Measurements from ENCODE around the gene DNASE1L2. TPM values are rescaled to one million over a fixed set of nuclear protein-coding genes. Genes with fewer than 3 reads are reported as not detected.
A peak's percentile ranks its signal among the peaks of the same experiment; 100 is the strongest.

DNASE1L2 gene
- total and polyA plus RNA-seq, 2 experiments from 2014 or later: 0.23 to 0.80 TPM

DNA sequence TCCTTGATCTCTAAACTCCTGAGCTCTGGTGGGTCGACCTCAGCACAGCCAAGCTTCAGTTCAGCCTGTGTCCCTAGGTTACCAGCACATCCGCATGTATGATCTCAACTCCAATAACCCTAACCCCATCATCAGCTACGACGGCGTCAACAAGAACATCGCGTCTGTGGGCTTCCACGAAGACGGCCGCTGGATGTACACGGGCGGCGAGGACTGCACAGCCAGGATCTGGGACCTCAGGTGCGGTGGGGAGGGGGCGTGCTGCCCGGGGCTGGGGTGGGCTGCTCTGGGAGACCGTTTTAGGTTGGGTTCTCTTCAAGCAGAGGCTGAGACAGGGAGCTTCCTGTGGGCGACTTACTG, 29.8 kb upstream of the DNASE1L2 start:
- Histone ChIP-seq H3K9me2 (replicated peaks; ENCODE audit: insufficient read depth) (no peaks in the 10 kb centered on the region), H3K79me2 (peaks cover 12% of the 10 kb centered on the region), H3K27me3 (no peaks in the 10 kb centered on the region), H3K4me2 (peak overlapping the region; percentile 97), H3K27ac (peak overlapping the region; percentile 99), H3K36me3 (replicated peaks; ENCODE audit: insufficient read depth, low read depth) (no peaks in the 10 kb centered on the region), H3K4me1 (ENCODE audit: insufficient read depth) (peaks cover 8% of the 10 kb centered on the region), H3K9me3 (ENCODE audit: low read depth) (no peaks in the 10 kb centered on the region), H3K4me3 (peak overlapping the region; percentile 97), H2AFZ (no peak overlapping the region), H4K20me1 (ENCODE audit: insufficient read depth, poor library complexity, severe bottlenecking) (no peaks in the 10 kb centered on the region)
- WGBS (ENCODE audit: low lambda C conversion rate, missing lambda C conversion rate): 92% methylated on average over 14 of the region's 18 CpGs
- no peak for DNase-seq (ENCODE audit: low spot score)
- TF ChIP-seq, protein P1, sequence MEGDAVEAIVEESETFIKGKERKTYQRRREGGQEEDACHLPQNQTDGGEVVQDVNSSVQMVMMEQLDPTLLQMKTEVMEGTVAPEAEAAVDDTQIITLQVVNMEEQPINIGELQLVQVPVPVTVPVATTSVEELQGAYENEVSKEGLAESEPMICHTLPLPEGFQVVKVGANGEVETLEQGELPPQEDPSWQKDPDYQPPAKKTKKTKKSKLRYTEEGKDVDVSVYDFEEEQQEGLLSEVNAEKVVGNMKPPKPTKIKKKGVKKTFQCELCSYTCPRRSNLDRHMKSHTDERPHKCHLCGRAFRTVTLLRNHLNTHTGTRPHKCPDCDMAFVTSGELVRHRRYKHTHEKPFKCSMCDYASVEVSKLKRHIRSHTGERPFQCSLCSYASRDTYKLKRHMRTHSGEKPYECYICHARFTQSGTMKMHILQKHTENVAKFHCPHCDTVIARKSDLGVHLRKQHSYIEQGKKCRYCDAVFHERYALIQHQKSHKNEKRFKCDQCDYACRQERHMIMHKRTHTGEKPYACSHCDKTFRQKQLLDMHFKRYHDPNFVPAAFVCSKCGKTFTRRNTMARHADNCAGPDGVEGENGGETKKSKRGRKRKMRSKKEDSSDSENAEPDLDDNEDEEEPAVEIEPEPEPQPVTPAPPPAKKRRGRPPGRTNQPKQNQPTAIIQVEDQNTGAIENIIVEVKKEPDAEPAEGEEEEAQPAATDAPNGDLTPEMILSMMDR (IDR thresholded peaks at IDR 0.05; ENCODE audit: poor library complexity): no peak
- TF ChIP-seq EZH2phosphoT487 (IDR thresholded peaks at IDR 0.05; ENCODE audit: low read depth, severe bottlenecking, unreplicated experiment) (no peak), EZH2 (IDR thresholded peaks at IDR 0.05; ENCODE audit: borderline replicate concordance) (no peak)

DNA sequence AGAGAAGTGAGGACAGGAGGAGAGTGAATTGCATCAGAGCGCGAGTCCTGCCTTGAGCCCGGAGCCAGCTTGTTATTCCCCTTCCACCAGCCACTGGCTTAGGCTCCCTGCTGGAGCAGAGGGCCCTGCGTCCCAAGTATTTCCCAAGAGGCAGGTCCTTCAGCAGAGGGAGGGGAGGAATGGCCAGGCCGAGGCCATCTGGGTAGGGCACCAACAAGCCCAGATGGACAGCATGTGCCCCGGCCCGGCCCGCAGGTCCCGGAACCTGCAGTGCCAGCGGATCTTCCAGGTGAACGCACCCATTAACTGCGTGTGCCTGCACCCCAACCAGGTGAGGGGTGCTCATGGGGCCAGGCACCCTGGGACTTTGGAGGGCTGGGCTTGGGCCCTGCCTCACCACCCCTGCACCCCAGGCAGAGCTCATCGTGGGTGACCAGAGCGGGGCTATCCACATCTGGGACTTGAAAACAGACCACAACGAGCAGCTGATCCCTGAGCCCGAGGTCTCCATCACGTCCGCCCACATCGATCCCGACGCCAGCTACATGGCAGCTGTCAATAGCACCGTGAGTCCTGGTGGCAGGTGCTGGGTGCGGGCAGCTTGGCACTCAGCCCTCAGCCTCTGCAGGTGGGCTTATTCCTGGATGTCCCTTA, 29.3 kb upstream of the DNASE1L2 start:
- Histone ChIP-seq H3K4me3 (no peak overlapping the region), H3K4me1 (ENCODE audit: insufficient read depth) (peaks cover 8% of the 10 kb centered on the region), H3K4me2 (peak overlapping the region; percentile 97), H2AFZ (no peak overlapping the region), H4K20me1 (ENCODE audit: insufficient read depth, poor library complexity, severe bottlenecking) (no peaks in the 10 kb centered on the region), H3K36me3 (replicated peaks; ENCODE audit: insufficient read depth, low read depth) (no peaks in the 10 kb centered on the region), H3K9me2 (replicated peaks; ENCODE audit: insufficient read depth) (no peaks in the 10 kb centered on the region), H3K27me3 (no peaks in the 10 kb centered on the region), H3K79me2 (peaks cover 12% of the 10 kb centered on the region), H3K9me3 (ENCODE audit: low read depth) (no peaks in the 10 kb centered on the region), H3K27ac (no peak overlapping the region)
- TF ChIP-seq, protein P1 (IDR thresholded peaks at IDR 0.05; ENCODE audit: poor library complexity): no peak
- TF ChIP-seq EZH2 (IDR thresholded peaks at IDR 0.05; ENCODE audit: borderline replicate concordance): no peak
- DNase-seq (ENCODE audit: low spot score): no peak
- WGBS (ENCODE audit: low lambda C conversion rate, missing lambda C conversion rate): 97% methylated on average over 20 of the region's 23 CpGs

DNA sequence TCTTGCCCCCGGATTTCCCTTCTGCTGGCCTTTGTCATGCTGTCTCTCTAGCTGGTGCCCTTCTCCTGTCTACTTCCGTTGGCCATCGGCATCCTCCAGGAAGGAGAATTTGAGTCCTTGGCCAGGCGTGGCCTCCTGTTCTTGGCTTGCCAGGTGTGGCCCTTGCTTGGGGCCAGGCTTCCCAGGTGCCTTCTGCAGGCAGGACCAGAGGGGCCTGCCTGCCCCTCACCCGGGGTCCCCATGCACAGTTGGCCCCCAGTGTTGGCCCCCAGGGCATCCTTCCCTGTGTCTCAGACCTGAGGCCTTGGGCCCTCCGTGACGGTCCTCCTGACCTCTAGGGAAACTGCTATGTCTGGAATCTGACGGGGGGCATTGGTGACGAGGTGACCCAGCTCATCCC, 28.4 kb upstream of the DNASE1L2 start:
- WGBS (ENCODE audit: low lambda C conversion rate, missing lambda C conversion rate): 94% methylated on average over 9 of the region's 9 CpGs
- H3K36me3 ChIP-seq (replicated peaks; ENCODE audit: insufficient read depth, low read depth): no peaks in the 10 kb centered on the region
- no peaks in the 10 kb centered on the region for H3K9me2 ChIP-seq (replicated peaks; ENCODE audit: insufficient read depth)
- H4K20me1 ChIP-seq (ENCODE audit: insufficient read depth, poor library complexity, severe bottlenecking): peaks cover 2% of the 10 kb centered on the region
- TF ChIP-seq EZH2phosphoT487 (IDR thresholded peaks at IDR 0.05; ENCODE audit: low read depth, severe bottlenecking, unreplicated experiment): no peak
- TF ChIP-seq, protein P1 (IDR thresholded peaks at IDR 0.05; ENCODE audit: poor library complexity): no peak
- TF ChIP-seq EZH2 (IDR thresholded peaks at IDR 0.05; ENCODE audit: borderline replicate concordance): no peak
- no peak overlapping the region for H2AFZ ChIP-seq
- no peak for DNase-seq (ENCODE audit: low spot score)
- H3K27ac ChIP-seq: no peak overlapping the region
- H3K4me1 ChIP-seq (ENCODE audit: insufficient read depth): peaks cover 11% of the 10 kb centered on the region
- H3K9me3 ChIP-seq (ENCODE audit: low read depth): no peaks in the 10 kb centered on the region
- H3K4me3 ChIP-seq: no peak overlapping the region
- no peak overlapping the region for H3K4me2 ChIP-seq
- peaks cover 18% of the 10 kb centered on the region for H3K79me2 ChIP-seq
- H3K27me3 ChIP-seq: no peaks in the 10 kb centered on the region

Data from hepatocyte (in vitro differentiated cells).